Endothelial cell (in vitro differentiated cells): Measurements from ENCODE around the gene UBN2. TPM values are rescaled to one million over a fixed set of nuclear protein-coding genes. Genes with fewer than 3 reads are reported as not detected.
"Not testable (repeated sequence)": the region's sequence is repeated elsewhere in the genome, so short reads cannot be mapped to it uniquely, and the experiment has no call there.

Source experiments
- DNase-seq: peaks from one replicate; pipeline ENCODE4 v3.0.0; 2021; ENCODE audit warnings: low spot score
- H3K27ac Mint-ChIP-seq: one replicate; pipeline ENCODE4 v1.8.0; 2021; ENCODE audit warnings: mixed read lengths, inconsistent platforms; ENCODE audit not compliant: unreplicated experiment
- H3K27me3 Mint-ChIP-seq: one replicate; pipeline ENCODE4 v1.8.0; 2021; ENCODE audit warnings: mild to moderate bottlenecking, moderate library complexity, mixed read lengths, inconsistent platforms; ENCODE audit not compliant: unreplicated experiment
- H3K36me3 Mint-ChIP-seq: one replicate; pipeline ENCODE4 v1.8.0; 2021; ENCODE audit warnings: mild to moderate bottlenecking, low read depth, mixed read lengths, inconsistent platforms; ENCODE audit not compliant: unreplicated experiment
- H3K4me1 Mint-ChIP-seq: one replicate; pipeline ENCODE4 v1.8.0; 2021; ENCODE audit warnings: mild to moderate bottlenecking, mixed read lengths, inconsistent platforms; ENCODE audit not compliant: unreplicated experiment
- H3K4me3 Mint-ChIP-seq: one replicate; pipeline ENCODE4 v1.8.0; 2021; ENCODE audit warnings: mild to moderate bottlenecking, mixed read lengths, inconsistent platforms; ENCODE audit not compliant: unreplicated experiment
- H3K9me3 Mint-ChIP-seq: one replicate; pipeline ENCODE4 v1.8.0; 2021; ENCODE audit warnings: mixed read lengths, inconsistent platforms; ENCODE audit not compliant: unreplicated experiment
- total RNA-seq: library from RNA; stranded (reverse); fragmentation: NEBNext Ultra II Directional; extraction: Animal tissue kit (Norgen Biotek cat#: 25700); gene quantifications from one replicate; pipeline ENCODE4 v1.2.1, GENCODE V29; 2021; ENCODE audit not compliant: unreplicated experiment
- TF ChIP-seq, protein P1 (sequence below): fragments of 200-600 bp; sonication (generic); IDR thresholded peaks from one replicate; pipeline ENCODE4 v1.5.0; 2021; ENCODE audit warnings: antibody characterized with exemption; ENCODE audit not compliant: unreplicated experiment

Gene UBN2
- total RNA-seq, 1 donor from 2014 or later, result 22.2 TPM

DNA sequence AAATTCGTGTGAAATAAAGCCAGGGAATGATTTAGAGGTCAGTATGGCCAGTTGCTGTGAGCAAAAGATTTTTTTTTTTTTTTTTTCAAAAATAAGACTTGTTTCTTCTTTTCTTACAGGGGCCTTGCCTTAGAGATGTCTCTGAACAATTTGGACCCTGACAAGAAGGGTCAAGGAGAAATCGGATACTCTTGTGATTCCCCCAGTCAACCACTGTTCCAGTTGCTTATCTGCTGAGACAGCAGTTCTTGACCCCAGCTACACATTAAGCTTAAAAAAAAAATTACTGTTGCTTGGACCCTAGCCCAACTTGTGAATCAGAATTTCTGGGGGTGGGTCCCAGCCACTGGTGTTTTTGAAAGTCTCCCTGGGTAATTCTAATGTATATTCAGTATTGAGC, 98.1 kb downstream of the UBN2 start:
- Mint-ChIP-seq H3K27me3 (peaks cover 2% of the 10 kb centered on the region), H3K9me3 (no peaks in the 10 kb centered on the region), H3K27ac (no peak overlapping the region), H3K4me1 (no peaks in the 10 kb centered on the region), H3K36me3 (no peaks in the 10 kb centered on the region), H3K4me3 (no peak overlapping the region)
- TF ChIP-seq, protein P1, sequence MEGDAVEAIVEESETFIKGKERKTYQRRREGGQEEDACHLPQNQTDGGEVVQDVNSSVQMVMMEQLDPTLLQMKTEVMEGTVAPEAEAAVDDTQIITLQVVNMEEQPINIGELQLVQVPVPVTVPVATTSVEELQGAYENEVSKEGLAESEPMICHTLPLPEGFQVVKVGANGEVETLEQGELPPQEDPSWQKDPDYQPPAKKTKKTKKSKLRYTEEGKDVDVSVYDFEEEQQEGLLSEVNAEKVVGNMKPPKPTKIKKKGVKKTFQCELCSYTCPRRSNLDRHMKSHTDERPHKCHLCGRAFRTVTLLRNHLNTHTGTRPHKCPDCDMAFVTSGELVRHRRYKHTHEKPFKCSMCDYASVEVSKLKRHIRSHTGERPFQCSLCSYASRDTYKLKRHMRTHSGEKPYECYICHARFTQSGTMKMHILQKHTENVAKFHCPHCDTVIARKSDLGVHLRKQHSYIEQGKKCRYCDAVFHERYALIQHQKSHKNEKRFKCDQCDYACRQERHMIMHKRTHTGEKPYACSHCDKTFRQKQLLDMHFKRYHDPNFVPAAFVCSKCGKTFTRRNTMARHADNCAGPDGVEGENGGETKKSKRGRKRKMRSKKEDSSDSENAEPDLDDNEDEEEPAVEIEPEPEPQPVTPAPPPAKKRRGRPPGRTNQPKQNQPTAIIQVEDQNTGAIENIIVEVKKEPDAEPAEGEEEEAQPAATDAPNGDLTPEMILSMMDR, result no peak
- DNase-seq, result no peak

DNA sequence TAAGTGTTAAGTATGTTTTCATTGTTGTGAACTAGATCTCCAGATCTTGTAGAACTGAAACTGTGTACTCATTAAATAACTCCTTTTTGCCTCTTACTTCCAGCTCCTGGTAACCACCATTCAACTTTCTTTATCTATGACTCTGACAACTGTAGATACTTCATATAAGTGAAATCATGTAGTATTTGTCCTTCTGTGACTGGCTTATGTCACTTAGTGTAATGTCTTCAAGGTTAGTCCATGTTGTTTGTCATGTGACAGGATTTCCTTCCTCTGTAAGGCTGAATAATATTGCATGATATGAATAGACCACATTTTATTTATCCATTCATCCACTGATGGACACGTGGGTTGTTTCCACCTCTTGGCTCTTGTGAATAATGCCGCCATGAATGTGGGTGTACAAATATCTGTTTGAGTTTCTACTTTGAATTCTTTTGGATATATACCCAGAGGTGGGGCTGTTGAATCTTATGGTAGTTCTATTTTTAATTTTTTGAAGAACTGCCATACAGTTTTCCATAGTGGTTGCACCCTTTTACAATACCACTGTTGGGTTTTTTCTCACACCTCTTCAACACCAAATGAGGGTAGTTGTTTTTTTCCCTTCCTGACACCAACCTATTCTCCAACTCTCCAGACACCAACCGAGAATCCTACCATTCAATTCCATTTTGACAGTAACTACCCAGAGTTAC, 99.4 kb downstream of the UBN2 start:
- TF ChIP-seq, protein P1, result no peak
- Mint-ChIP-seq H3K36me3 (no peaks in the 10 kb centered on the region), H3K9me3 (no peaks in the 10 kb centered on the region), H3K4me1 (no peaks in the 10 kb centered on the region), H3K27ac (no peak overlapping the region), H3K27me3 (peaks cover 2% of the 10 kb centered on the region), H3K4me3 (no peak overlapping the region)
- no peak for DNase-seq

DNA sequence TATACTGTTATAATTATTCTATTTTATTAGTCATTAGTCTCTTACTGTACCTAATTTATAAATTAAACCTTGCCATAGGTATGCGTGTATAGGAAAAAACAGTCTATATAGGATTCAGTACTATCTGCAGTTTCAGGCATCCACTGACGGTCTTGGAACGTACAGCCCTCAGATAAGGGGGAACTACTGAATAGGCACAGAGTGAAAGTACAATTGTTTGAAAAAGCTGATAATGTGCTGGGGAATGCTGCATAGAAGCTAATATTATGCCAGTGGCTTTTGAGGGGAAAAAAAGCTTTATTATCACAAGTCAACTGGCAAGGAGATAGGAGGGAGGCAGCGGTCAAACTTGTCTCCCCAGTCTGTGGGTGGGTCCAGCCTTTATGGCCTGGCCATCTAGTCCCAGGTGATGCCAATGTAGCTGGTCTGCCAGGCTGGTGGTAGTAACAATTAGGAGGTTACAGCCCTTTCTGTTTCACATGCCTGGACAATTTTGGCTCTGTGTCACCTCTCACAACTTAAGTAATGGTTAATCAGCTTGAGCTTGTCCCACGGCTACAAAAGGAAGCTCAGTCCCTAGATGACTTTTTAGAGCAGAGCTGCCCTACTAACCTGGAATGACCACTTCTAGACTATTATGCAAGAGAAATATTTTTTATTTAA, 101.8 kb downstream of the UBN2 start:
- H3K27me3 Mint-ChIP-seq, result peaks cover 2% of the 10 kb centered on the region

DNA sequence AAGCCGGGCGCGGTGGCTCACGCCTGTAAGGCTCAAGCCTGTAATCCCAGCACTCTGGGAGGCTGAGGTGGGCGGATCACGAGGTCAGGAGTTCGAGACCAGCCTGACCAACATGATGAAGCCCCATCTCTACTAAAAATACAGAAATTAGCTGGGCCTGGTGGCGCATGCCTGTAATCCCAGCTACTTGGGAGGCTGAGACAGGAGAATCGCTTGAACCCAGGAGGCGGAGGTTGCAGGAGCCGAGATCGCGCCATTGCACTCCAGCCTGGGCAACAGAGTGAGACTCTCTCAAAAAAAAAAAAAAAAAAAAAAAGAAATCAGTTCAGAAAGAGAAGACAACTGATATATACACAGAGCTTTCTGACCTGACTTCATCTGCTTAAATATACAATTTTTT, 102.4 kb downstream of the UBN2 start:
- not testable (repeated sequence) for DNase-seq, H3K9me3 Mint-ChIP-seq, H3K27me3 Mint-ChIP-seq, H3K27ac Mint-ChIP-seq, H3K36me3 Mint-ChIP-seq, H3K4me1 Mint-ChIP-seq, H3K4me3 Mint-ChIP-seq

More for the DNA sequence above, 101.8 kb downstream of the UBN2 start:
- TF ChIP-seq, protein P1, result no peak
- no peak for DNase-seq
- Mint-ChIP-seq H3K9me3 (no peaks in the 10 kb centered on the region), H3K27ac (no peak overlapping the region), H3K4me3 (no peak overlapping the region), H3K4me1 (no peaks in the 10 kb centered on the region), H3K36me3 (no peaks in the 10 kb centered on the region)

DNA sequence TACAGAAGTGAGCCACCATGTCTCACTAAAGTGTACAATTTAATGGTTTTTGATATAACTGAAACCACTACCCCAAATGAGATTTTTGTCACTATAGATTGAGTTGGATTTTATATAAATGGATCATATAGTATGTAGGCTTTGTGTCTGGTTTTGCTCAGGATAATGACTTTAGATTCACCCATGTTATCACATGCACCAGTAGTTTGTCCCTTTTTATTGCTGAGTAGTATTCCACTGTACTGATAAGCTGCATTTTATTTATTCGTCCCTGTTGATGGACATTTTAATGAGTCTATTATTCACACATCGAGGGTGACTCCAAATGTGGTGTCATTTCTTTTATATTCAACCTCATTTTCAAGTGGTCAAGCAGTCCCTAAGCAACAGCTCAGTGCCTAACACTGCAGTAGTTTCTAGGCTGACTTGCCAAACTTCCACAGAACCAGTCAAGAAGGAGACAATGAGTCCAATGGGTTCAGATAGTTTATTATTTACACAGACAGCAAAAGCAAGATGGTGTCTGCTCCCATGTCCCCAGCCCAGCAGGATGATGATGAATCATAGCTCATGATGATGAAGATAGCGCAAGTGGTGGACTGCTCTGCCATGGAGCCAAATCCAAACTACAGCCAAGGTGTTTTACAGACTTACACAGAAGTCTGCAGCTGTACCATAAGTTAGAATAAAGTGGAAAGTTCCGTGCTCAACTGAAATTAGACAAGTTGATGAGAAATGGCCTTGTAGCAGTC, 103.5 kb downstream of the UBN2 start:
- H3K27me3 Mint-ChIP-seq, result peaks cover 2% of the 10 kb centered on the region
- TF ChIP-seq, protein P1, result no peak
- no peaks in the 10 kb centered on the region for H3K4me1 Mint-ChIP-seq
- H3K27ac Mint-ChIP-seq, result no peak overlapping the region
- no peak for DNase-seq
- H3K4me3 Mint-ChIP-seq, result no peak overlapping the region
- H3K36me3 Mint-ChIP-seq, result peaks cover 6% of the 10 kb centered on the region
- peaks cover 5% of the 10 kb centered on the region for H3K9me3 Mint-ChIP-seq
